GM10266 (cell line): Measurements from ENCODE around the gene PCDHGA3.

Experiments used
- DNase-seq: peaks from one replicate; pipeline ENCODE4 v3.0.0; 2012; ENCODE audit errors: extremely low spot score
- CTCF ChIP-seq: IDR thresholded peaks from 2 replicates; pipeline ENCODE4 v1.5.1; 2012; ENCODE audit warnings: mild to moderate bottlenecking, low read depth; ENCODE audit not compliant: control insufficient read depth, insufficient read depth; ENCODE audit errors: missing control alignments

The PCDHGA3 gene

GRCh38 chr5:141354900-141355469 lies 11.4 kb downstream of the PCDHGA3 start, which contains the start of gene PCDHGA4:
TSS of gene PCDHGA4 (plus strand) at chr5:141355021. CDS start at chr5:141355108, 87 bp downstream.
- TF ChIP-seq CTCF: peak; percentile 7
- no peak for DNase-seq

- no peak for TF ChIP-seq CTCF
- DNase-seq: no peak
Observed at GRCh38 chr5:141355641-141356040, 12.0 kb downstream of the PCDHGA3 start.

- TF ChIP-seq CTCF: no peak
Observed at GRCh38 chr5:141356133-141356532, 12.5 kb downstream of the PCDHGA3 start.

GRCh38 chr5:141356950-141357349 lies 13.3 kb downstream of the PCDHGA3 start:
- TF ChIP-seq CTCF: no peak
- DNase-seq: no peak

More at GRCh38 chr5:141356133-141356532, 12.5 kb downstream of the PCDHGA3 start:
- no peak for DNase-seq

DNA sequence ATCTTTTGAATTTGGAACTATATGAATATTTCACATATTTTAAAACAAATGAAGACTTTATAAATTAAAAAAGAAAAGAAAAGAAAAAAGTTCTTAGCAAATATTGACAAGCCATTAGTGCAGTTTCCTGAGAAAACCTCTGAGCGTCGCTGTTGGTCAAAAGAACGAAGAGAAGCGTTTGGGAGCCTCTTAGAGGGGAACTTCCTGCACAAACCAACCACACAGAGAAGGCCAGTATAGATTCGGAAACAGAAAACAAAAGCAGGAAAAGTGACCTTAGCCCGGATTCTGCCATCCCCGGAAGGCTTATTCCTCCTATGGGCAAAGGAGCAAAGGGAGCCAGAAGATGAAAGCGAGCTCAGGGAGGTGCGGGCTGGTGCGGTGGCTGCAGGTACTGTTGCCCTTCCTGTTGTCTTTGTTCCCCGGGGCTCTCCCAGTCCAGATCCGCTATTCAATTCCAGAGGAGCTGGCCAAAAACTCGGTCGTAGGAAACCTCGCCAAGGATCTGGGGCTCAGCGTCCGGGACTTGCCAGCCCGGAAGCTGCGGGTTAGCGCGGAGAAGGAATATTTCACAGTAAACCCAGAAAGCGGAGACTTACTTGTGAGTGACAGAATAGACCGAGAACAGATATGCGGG lies 16.3 kb downstream of the PCDHGA3 start, which contains the start of gene PCDHGB2:
TSS of gene PCDHGB2 (plus strand) at position 205 of the 637 bp plus-strand sequence. CDS start at position 347, 142 bp downstream.
- peak; percentile 31 for TF ChIP-seq CTCF
- DNase-seq: peak; percentile 69

DNA sequence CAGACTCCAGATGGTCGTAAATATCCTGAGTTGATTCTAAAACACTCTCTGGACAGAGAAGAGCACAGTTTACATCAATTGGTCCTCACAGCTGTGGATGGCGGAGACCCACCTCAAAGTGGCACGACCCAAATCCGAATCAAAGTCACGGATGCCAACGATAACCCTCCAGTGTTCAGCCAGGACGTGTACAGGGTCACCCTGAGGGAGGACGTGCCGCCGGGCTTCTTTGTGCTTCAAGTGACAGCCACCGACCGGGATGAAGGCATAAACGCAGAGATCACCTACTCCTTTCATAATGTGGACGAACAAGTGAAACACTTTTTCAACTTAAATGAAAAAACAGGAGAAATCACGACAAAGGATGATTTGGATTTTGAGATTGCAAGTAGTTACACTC lies 17.1 kb downstream of the PCDHGA3 start:
- TF ChIP-seq CTCF: no peak
- no peak for DNase-seq

- no peak for TF ChIP-seq CTCF
- no peak for DNase-seq
Observed at GRCh38 chr5:141362719-141363118, 19.1 kb downstream of the PCDHGA3 start.
